Heart left ventricle (tissue), 13 donors: ENCODE data around the gene MTFP1.

ENCODE experiments used
- POLR2A ChIP-seq, 2 donors: fragments of 450-650 bp; IDR thresholded peaks; one replicate each; pipeline ENCODE4 v1.6.1; 2017; ENCODE audit warnings: antibody characterized with exemption in 2 of 2, mild to moderate bottlenecking in 2 of 2, moderate library complexity in 2 of 2
- TF ChIP-seq, protein P1 (sequence below), 12 donors: fragments of 200-600 bp; sonication (generic) in 4 of 12; IDR thresholded peaks; one replicate each; pipeline versions ENCODE4 v1.5.0 to v1.8.0; 2018 to 2022; ENCODE audit warnings: antibody characterized with exemption in 12 of 12, mild to moderate bottlenecking in 5 of 12
- donor health status: ischemic (EF 13 %, LVEDD 7.1; RV severe dilation, severe dysfunction).
- donor health status: DM: no; HTN: yes; CAD: no.
- donor health status: DM: no; HTN: no; CAD: no.
- donor health status: ischemic (EF 25% LVEDD 6.9; RV normal size, moderate dysfunction).
- donor health status: ischemic (EF 25% LVEDD 5.7; RV mildly dilated, moderate dysfunction).
- donor health status: ischemic (EF 35%, LVEDD 5.7; RV mildly dilated, moderate dysfunction).
- donor health status: nonischemic (EF 11% LVEDD 7.7; RV severe dilation, severe dysfunction).
- donor health status: DM: yes; HTN: yes; CAD: no.
- donor health status: PGD.
- donor health status: ischemic (EF 29% LVEDD 5.4; RV normal size, mild dysfunction).
- donor health status: nonischemic (EF 23%, LVEDD 6.1; RV moderate dilation, normal function).

GRCh38 chr22:30393885-30394284 is 31.7 kb upstream of the MTFP1 start:
- TF ChIP-seq, protein P1, sequence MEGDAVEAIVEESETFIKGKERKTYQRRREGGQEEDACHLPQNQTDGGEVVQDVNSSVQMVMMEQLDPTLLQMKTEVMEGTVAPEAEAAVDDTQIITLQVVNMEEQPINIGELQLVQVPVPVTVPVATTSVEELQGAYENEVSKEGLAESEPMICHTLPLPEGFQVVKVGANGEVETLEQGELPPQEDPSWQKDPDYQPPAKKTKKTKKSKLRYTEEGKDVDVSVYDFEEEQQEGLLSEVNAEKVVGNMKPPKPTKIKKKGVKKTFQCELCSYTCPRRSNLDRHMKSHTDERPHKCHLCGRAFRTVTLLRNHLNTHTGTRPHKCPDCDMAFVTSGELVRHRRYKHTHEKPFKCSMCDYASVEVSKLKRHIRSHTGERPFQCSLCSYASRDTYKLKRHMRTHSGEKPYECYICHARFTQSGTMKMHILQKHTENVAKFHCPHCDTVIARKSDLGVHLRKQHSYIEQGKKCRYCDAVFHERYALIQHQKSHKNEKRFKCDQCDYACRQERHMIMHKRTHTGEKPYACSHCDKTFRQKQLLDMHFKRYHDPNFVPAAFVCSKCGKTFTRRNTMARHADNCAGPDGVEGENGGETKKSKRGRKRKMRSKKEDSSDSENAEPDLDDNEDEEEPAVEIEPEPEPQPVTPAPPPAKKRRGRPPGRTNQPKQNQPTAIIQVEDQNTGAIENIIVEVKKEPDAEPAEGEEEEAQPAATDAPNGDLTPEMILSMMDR (IDR thresholded peaks at IDR 0.05), result no peak
- no peak for TF ChIP-seq POLR2A (IDR thresholded peaks at IDR 0.05)
